CD4-positive, alpha-beta T cell treated with Interleukin-15 for 1 hour (primary cell): ENCODE results near the gene ATF7.
"Not testable (repeated sequence)": the region's sequence is repeated elsewhere in the genome, so short reads cannot be mapped to it uniquely, and the experiment has no call there.

Source experiments
- DNase-seq: peaks from one replicate; pipeline ENCODE4 v3.0.0-alpha.2; 2020

ATF7 gene

GRCh38 chr12:53499266-53500141 lies 126.7 kb downstream of the ATF7 start, which contains the start of gene MAP3K12:
TSS of gene MAP3K12 (minus strand) at chr12:53499458. CDS start at chr12:53487391, 12,067 bp downstream.
- DNase-seq = peak; percentile 48

- DNase-seq = no peak
Measured at GRCh38 chr12:53498235-53498630, 127.9 kb downstream of the ATF7 start.

- no peak for DNase-seq
Measured at GRCh38 chr12:53497461-53497860, 128.7 kb downstream of the ATF7 start.

- DNase-seq = no peak
Measured at GRCh38 chr12:53496752-53497032, 129.5 kb downstream of the ATF7 start.

- DNase-seq = no peak
Measured at GRCh38 chr12:53495903-53496751, 130.1 kb downstream of the ATF7 start.

GRCh38 chr12:53493610-53494391 lies 132.4 kb downstream of the ATF7 start:
- no peak for DNase-seq

- DNase-seq = peak; percentile 91
Measured at GRCh38 chr12:53492830-53493609, 133.2 kb downstream of the ATF7 start.

- DNase-seq = no peak
Measured at GRCh38 chr12:53492188-53492587, 134.0 kb downstream of the ATF7 start.

GRCh38 chr12:53489242-53489864 lies 136.8 kb downstream of the ATF7 start:
- DNase-seq = no peak

- no peak for DNase-seq
Measured at GRCh38 chr12:53486736-53487487, 139.3 kb downstream of the ATF7 start.

- no peak for DNase-seq
Measured at GRCh38 chr12:53485955-53486735, 140.0 kb downstream of the ATF7 start.

- no peak for DNase-seq
Measured at GRCh38 chr12:53484686-53485575, 141.3 kb downstream of the ATF7 start.

- DNase-seq = no peak
Measured at GRCh38 chr12:53483979-53484377, 142.2 kb downstream of the ATF7 start.

GRCh38 chr12:53483225-53483978 lies 142.8 kb downstream of the ATF7 start:
- no peak for DNase-seq

GRCh38 chr12:53482626-53483168 lies 143.5 kb downstream of the ATF7 start:
- DNase-seq = no peak

- DNase-seq = no peak
Measured at GRCh38 chr12:53481939-53482586, 144.1 kb downstream of the ATF7 start.

GRCh38 chr12:53481458-53481857 lies 144.7 kb downstream of the ATF7 start:
- not testable (repeated sequence) for DNase-seq
